IPS-NIHi7 (cell line): ENCODE results near the gene MPZ.
A peak's percentile ranks its signal among the peaks of the same experiment; 100 is the strongest.
"Not testable (repeated sequence)": the region's sequence is repeated elsewhere in the genome, so short reads cannot be mapped to it uniquely, and the experiment has no call there.

Experiments
- DNase-seq: peaks from one replicate; pipeline ENCODE4 v3.0.0; 2012; ENCODE audit warnings: mixed read lengths; ENCODE audit errors: extremely low spot score

Gene MPZ

GRCh38 chr1:161300478-161300877 is 9.3 kb downstream of the MPZ start:
- DNase-seq = no peak

GRCh38 chr1:161299347-161299746 is 10.4 kb downstream of the MPZ start:
- no peak for DNase-seq

GRCh38 chr1:161298116-161298515 is 11.7 kb downstream of the MPZ start:
- DNase-seq = no peak

- no peak for DNase-seq
Measured at GRCh38 chr1:161297415-161297814, 12.4 kb downstream of the MPZ start.

GRCh38 chr1:161290779-161291178 is 19.0 kb downstream of the MPZ start:
- no peak for DNase-seq

GRCh38 chr1:161287482-161288054 is 22.2 kb downstream of the MPZ start:
- no peak for DNase-seq

- DNase-seq = peak; percentile 46
Measured at GRCh38 chr1:161285521-161285920, 24.2 kb downstream of the MPZ start.

- DNase-seq = no peak
Measured at GRCh38 chr1:161285113-161285512, 24.7 kb downstream of the MPZ start.

- no peak for DNase-seq
Measured at GRCh38 chr1:161282991-161283390, 26.8 kb downstream of the MPZ start.

- DNase-seq = no peak
Measured at GRCh38 chr1:161274874-161275273, 34.9 kb downstream of the MPZ start.

- no peak for DNase-seq
Measured at GRCh38 chr1:161273402-161273801, 36.4 kb downstream of the MPZ start.

GRCh38 chr1:161267321-161267720 is 42.4 kb downstream of the MPZ start:
- DNase-seq = no peak

- no peak for DNase-seq
Measured at GRCh38 chr1:161266836-161267235, 42.9 kb downstream of the MPZ start.

- no peak for DNase-seq
Measured at GRCh38 chr1:161266202-161266601, 43.6 kb downstream of the MPZ start.

GRCh38 chr1:161265305-161265704 is 44.5 kb downstream of the MPZ start:
- no peak for DNase-seq

- no peak for DNase-seq
Measured at GRCh38 chr1:161261261-161262235, 48.2 kb downstream of the MPZ start.

GRCh38 chr1:161260376-161261260 is 49.1 kb downstream of the MPZ start:
- no peak for DNase-seq

- DNase-seq = no peak
Measured at GRCh38 chr1:161259765-161260164, 50.0 kb downstream of the MPZ start.

- no peak for DNase-seq
Measured at GRCh38 chr1:161259345-161259702, 50.4 kb downstream of the MPZ start.

- peak; percentile 95 for DNase-seq
Measured at GRCh38 chr1:161258439-161259344, 51.1 kb downstream of the MPZ start, which contains the start of gene PCP4L1. TSS of gene PCP4L1 (plus strand) at chr1:161258745. CDS start at chr1:161258975, 230 bp downstream.

GRCh38 chr1:161257109-161257508 is 52.7 kb downstream of the MPZ start:
- DNase-seq = not testable (repeated sequence)
